Epidermal melanocyte (primary cell): ENCODE results near the gene RSPRY1.

Experiments
- DNase-seq: peaks from one replicate; pipeline ENCODE4 v3.0.0; 2011; ENCODE audit warnings: low spot score; ENCODE audit not compliant: insufficient read length

RSPRY1 gene

GRCh38 chr16:57185945-57186871 is at the start of gene RSPRY1, which contains the start of gene PSME3IP1:
Gene RSPRY1 (plus strand): TSS chr16:57186329. CDS start chr16:57204659, 18,330 bp downstream.
Gene PSME3IP1 (minus strand): TSS chr16:57186039. CDS start chr16:57173854, 12,185 bp downstream.
- peak; percentile 98 for DNase-seq

- DNase-seq: no peak
Observed at GRCh38 chr16:57137043-57137442, 49.1 kb upstream of the RSPRY1 start.

- no peak for DNase-seq
Observed at GRCh38 chr16:57137566-57138273, 48.4 kb upstream of the RSPRY1 start.

- no peak for DNase-seq
Observed at GRCh38 chr16:57138281-57138935, 47.7 kb upstream of the RSPRY1 start.

GRCh38 chr16:57140931-57141668 is 45.0 kb upstream of the RSPRY1 start:
- DNase-seq: no peak

GRCh38 chr16:57141822-57142631 is 44.1 kb upstream of the RSPRY1 start:
- no peak for DNase-seq

GRCh38 chr16:57143149-57143921 is 42.8 kb upstream of the RSPRY1 start:
- no peak for DNase-seq

GRCh38 chr16:57144027-57144426 is 42.1 kb upstream of the RSPRY1 start:
- DNase-seq: no peak

- no peak for DNase-seq
Observed at GRCh38 chr16:57145046-57146021, 40.8 kb upstream of the RSPRY1 start.

- DNase-seq: no peak
Observed at GRCh38 chr16:57146040-57146647, 40.0 kb upstream of the RSPRY1 start.

- no peak for DNase-seq
Observed at GRCh38 chr16:57146735-57147134, 39.4 kb upstream of the RSPRY1 start.

- peak; percentile 29 for DNase-seq
Observed at GRCh38 chr16:57147381-57148221, 38.5 kb upstream of the RSPRY1 start.

GRCh38 chr16:57148481-57148880 is 37.6 kb upstream of the RSPRY1 start:
- no peak for DNase-seq

GRCh38 chr16:57149391-57149790 is 36.7 kb upstream of the RSPRY1 start:
- DNase-seq: no peak

GRCh38 chr16:57150682-57151330 is 35.3 kb upstream of the RSPRY1 start:
- DNase-seq: peak; percentile 4

GRCh38 chr16:57151369-57151768 is 34.8 kb upstream of the RSPRY1 start:
- peak; percentile 1 for DNase-seq
